Esophagus mucosa (tissue), 1 donor: ENCODE measurements around the gene PHC2. TPM values are rescaled to one million over a fixed set of nuclear protein-coding genes. Genes with fewer than 3 reads are reported as not detected.

Source experiments
- ATAC-seq: fragments of 200-7000 bp; cut with Tn5 transposase; one replicate; pipeline ENCODE4 v1.9.1; 2020
- total RNA-seq: library from RNA; stranded (reverse); gene quantifications from one replicate; pipeline ENCODE4 v1.2.4, GENCODE V29; 2023
- donor health status: DM: yes; HTN: yes; CAD: no.

PHC2 gene
- total RNA-seq, 1 donor from 2014 or later, result 28.6 TPM

DNA sequence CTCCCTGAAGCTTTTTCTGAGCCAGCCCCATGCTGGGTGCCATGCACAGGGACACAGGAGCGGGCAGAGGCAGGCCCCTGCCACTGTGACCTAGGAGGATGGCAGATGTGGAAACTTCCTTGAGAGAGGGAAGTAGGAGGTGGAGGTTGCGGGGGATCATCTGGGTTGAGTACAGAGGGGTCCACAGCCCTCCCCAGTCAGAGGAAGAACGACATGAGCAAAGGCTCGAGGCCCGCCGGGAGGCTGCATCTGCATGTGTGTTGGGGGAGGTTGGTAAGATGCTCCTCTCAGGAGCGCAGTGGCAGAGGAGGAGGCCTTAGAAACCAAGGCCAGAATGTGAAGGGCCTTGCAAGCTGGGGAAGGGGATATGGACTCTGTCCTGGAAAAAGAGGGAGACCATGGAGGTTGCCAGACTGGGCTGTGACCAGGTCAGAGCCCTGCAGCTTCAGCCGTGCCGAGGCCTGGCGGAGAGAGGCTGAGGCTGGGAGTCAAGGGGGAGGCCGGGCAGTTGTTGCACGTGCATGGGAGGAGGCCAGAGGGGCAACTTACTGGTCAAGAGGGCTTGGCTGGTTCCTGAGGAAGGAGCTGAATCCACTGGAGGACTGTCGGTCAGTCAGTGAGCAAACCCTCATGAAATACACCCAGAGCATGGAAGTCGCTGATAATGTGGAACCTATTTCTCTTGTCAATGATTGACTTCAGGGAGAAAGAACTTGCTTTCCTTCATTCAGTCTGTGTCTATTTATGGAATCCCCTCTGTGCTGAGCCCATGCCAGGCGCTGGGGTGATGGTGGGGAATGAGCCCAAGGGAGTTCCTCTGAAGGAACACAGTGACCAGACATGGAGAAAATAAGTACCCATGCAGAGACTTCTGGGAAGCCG, 141.7 kb downstream of the PHC2 start:
- ATAC-seq, result no peak

DNA sequence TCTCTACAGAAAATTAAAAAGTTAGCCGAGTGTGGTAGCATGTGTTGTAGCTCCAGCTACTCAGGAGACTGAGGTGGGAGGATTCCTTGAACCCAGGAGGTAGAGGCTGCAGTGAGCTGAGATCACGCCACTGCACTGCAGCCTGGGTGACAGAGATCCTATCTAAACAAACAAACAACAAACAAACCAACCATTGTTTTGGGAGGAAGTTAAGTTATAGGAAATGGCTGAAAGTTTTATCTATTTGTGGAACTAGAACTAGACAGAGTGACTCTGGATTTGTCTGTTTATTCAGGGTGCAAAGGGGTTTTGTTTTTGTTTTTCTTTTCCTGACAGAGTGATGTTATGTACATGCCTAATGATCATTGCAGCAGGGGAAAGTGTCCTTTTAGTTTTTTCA, 143.6 kb downstream of the PHC2 start:
- ATAC-seq, result no peak

DNA sequence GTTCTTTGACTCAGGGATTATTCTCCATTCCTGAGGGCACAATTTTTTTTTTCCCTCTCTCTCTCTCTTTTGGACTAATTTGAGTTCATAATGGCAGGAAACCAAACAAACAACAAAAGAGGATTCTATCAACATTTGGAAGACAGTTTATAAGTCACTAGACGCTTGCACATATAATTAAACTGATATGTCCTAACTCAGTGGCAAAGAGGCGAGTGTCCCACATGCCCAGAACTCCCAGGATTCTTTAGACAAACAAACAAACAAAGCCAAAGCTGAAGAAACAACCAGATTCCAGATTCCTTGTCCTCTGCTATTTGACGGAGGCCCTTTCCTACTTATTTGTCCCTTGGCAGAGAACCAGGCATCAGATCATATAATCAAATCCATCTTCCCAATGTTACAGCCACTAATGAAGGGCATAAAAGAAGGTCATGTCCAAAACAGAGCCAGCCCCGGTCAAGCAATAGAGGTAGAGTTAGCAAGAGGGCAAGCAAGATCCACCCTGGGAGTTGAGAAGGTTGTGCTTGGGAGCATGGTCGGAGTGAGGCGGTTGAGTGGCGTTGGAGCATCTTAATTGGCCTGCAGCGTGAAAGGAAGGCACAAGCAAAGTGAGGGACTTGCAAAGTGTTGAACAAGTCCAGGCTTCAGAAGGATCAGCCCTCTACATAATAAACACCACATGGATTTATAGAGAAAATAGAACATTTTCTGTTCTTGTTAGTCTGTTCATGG, 144.3 kb downstream of the PHC2 start:
- no peak for ATAC-seq

DNA sequence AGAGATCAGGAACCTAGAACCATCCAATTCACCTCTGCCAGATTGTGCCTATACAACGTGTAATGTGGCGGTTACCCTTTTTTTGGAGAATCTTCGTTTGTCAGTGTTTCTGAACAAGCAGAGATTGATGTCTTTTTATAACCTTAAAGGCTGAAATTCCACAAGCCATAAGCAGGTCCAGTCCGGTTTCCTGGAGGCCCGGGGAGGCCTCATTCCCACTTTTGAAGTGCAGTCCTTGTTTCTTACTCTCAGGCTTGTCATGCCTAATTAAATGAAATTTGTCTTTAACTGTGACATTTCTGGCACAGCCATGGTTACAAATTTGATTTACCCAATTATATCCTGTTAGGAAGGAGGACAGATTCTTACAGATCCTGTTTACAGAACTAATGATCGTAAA, 146.8 kb downstream of the PHC2 start:
- ATAC-seq, result no peak

DNA sequence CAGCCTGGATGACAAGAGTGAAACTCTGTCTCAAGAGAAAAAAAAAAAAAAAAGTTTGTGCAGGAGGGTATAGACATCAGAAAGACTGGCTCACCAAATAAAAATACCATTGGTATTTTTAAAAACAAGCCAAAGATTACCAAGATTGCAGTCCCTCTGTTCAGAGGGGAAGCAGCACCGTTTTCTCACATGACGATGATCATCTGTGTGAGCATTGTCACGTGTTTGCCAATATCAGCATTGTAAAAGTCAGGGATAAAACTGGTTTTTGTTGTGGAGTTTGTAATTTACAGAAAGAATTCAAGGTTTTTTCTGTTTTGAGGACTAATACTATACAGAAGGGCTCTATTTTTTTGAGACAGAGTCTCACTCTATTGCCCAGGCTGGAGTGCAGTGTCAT, 148.1 kb downstream of the PHC2 start:
- ATAC-seq, result no peak

DNA sequence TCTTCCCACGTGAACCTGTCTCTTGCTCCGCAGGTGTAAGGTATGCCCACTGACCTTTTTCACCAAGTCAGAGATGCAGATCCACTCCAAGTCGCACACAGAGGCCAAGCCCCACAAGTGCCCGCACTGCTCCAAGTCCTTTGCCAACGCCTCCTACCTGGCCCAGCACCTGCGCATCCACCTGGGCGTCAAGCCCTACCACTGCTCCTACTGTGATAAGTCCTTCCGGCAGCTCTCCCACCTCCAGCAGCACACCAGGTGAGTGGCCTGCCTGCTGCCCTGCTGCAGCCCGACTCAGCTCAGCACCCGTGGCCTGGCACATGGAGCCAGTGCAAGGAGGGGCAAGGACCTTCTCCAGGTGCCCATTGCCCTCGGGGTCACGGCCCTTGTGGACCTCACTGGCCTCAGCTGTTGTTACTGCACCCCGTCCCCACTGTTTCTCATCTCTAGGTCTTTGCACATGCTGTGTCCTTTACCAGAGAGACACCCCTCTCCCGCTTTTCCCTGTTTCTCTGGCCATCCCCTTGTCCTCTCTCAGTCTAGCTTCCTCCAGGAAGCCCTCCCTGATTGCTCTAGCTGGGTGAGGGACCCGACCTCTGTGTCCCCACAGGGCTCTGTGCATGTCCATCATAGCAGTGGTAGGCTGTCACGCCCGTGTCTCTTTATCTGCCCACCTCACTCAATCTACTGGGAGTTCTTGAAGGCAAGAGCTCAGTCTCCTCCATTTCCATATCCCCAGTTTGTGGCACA, 149.2 kb downstream of the PHC2 start:
- no peak for ATAC-seq

DNA sequence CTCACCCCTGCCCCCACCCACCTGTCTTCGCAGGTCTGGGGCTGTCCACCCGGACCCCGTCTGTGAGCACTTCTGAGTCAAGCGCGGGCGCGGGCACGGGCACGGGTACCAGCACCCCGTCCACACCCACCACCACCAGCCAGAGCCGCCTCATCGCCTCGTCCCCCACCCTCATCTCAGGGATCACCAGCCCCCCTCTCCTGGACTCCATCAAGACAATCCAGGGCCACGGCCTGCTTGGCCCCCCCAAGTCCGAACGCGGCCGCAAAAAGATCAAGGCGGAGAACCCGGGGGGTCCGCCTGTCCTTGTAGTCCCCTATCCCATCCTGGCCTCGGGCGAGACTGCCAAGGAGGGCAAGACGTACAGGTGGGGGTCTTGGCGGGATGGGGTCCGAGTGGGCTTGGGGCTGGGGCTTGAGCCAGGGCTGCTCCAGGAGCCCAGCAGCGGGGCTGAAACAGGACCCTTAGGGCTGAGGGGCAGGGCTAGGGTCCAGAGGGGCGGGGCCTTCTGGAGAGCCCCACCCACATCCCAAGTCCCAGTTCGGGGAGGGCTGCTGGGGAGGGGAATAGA, 150.7 kb downstream of the PHC2 start:
- ATAC-seq, result peak; percentile 25

DNA sequence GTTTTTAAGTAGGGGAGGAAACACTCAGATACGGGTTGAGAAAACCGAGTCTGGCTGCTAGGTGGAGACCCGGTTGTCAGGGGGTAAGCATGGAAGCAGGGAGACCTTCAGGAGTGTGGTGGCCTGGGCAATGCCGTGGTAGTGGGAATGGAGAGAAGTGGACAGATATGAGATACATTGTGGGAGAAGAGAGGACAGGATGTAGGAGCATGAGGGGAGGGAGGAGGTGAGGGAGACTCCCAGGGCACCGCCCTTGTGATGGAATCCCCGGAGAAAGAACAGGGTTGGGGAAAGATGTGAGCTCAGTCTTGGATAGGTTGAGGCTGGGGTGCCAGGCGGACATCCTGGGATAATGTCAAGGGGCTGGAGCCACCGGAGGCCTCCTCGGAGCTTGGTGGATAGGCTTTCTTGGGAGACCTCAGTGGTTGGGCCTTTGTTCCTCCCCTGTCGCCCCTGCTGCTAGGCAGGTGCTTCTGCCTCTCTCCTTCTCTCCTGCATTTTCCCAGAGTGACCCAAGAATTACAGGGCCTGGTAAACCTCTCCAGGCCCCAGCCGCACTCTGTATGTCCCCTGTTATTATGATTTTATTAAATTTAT, 153.3 kb downstream of the PHC2 start:
- no peak for ATAC-seq

DNA sequence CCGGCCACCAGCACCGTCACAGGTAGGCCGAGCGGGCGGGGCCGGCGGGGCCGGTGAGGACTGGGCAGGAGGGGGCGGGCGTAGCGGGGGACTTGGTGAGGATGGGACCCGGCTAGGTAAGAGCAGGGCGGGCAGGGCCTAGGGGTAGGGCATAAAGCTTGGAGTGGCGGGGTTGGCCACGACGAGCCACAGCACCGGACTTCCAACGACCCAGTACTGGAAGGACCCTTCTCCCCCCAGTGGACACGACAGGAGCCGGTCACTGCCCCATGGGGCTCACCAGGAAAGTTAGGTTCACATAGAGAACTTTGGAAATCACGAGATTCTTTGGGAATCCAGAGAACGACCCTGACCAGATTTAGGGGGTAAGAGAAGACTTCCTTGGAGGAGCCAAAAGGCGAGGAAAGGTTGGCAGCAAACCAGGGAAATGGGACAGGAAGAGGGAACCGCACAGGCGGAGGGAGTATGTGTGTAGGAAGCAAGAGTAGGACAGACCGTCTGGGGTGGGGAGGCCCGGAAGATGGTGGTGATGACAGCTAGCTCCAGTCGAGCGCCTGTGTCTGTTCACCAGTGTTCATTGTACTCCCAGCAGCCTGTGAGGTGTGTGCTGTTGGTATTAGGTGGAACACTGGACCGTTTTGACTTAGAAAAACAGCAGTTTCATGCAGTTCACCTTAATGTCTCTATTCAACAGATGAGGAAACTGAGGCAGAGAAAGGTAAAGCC, 154.2 kb downstream of the PHC2 start:
- ATAC-seq, result peak; percentile 17

DNA sequence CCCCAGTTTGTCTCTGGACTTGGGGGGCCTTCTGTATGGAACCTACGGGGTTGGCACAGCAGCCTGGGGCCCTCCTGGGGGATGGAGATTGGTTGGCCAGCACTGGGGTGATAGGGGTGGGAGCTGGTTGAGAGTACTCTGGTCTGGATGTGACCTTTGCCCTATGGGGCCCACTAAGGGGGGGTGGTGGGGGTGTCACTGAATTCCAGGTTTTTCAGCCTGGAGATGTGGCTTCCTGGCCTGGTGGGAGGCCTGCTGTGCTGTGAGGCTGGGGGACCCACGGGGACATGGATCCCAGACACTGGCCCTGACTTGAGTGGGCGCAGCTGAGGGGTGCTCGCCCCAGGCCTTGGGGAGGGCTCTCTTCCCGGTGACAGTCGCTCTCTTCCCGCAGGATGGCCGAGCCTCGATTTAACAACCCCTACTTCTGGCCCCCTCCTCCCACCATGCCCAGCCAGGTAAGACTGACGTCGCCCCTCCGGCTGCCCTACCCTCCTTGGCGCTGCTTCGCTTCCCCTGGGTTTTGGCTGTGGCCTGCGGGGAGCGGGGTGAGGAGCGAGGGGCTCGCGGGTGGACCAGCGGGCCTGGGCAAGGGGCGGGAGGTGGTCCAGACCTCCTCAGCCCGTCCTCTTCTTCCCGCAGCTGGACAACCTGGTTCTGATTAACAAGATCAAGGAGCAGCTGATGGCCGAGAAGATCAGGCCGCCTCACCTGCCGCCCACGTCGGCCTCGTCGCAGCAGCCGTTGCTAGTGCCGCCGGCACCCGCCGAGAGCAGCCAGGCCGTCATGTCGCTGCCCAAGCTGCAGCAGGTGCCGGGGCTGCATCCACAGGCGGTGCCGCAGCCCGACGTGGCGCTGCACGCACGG, 155.0 kb downstream of the PHC2 start:
- no peak for ATAC-seq

DNA sequence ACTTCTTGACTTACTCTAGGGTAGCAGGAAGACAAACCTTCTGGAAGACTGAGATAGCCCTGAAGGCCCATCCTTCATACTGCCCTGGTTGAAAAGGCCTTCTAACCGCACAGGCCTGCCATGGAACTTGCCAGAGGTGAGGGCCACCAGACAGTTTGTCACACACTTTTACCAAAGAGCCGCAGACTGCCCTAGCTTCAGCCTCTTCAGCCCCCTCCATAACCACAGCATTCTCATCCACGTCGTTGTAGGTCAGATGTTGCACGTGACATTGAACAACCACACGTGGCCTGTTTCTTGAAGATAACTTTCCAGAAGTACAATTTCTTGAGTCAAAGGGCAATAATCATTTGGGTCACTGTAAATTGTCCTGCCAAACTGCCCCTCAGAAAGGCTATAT, 155.7 kb downstream of the PHC2 start:
- ATAC-seq, result no peak

DNA sequence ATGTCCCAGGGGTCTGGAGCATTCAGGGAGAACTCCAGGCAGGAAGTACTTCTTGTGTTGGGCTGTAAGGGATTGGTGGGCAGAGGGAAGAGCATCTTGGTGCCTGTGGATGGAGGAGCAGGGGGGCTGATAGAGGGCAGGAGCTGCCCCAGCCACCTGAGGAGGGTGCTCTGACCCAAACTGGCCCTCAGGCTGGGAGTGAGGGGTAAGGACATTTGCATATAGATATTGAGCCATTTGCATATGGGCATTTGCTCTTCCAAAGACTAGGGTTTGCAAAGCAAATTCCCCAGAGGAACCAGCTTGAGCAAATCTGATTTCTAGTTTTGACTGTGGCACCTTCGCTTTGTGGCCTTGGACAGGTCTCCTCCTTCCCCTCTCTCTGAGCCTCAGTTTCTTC, 156.4 kb downstream of the PHC2 start:
- no peak for ATAC-seq

DNA sequence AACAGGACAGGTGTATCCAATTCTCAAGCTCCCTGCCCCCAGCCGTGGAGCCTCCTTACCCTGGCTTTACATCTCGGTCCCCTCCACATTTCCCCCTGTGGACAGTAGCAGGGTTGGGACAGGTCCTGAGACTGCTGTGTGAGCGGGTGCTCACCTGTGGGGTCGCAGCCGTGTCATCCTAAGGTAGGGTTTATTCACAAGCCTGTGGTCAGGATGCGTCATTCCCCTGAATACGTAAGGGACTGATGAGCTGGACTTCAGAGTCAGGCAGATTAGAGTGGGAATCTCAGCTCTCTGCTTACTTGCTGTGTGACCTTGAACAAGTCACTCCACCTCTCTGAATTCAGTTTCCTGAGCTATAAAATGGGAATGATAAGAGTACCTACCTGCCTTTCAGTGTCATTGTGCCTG, 156.9 kb downstream of the PHC2 start:
- ATAC-seq, result no peak

Other genes with a start within 250 kb of the PHC2 start
- 3.9 TPM for gene TRIM62, start 249.1 kb downstream of the PHC2 start, total RNA-seq
- 14.0 TPM for gene ZNF362, start 174.6 kb downstream of the PHC2 start, total RNA-seq
- gene A3GALT2, start 110.0 kb downstream of the PHC2 start, total RNA-seq, result not detected
- 2.4 TPM for gene ZSCAN20, start 41.5 kb upstream of the PHC2 start, total RNA-seq